HCT116 (cell line): ENCODE results near the gene MAN2C1. TPM values are rescaled to one million over a fixed set of nuclear protein-coding genes. Genes with fewer than 3 reads are reported as not detected.

Experiments
- ATAC-seq: fragments of 200-7000 bp; cut with Tn5 transposase; 2 replicates; pipeline ENCODE4 v1.9.1; 2020; ENCODE audit warnings: mild to moderate bottlenecking, moderate library complexity
- BruUV-seq: library from RNA; stranded (reverse); fragments of 400-500 nt; replicated peaks from 2 replicates; lab custom pipeline; 2021; lab: Mats Ljungman, UMichigan
- CTCF ChIA-PET: fragments of 300-600 bp; sonication (Branson Sonifier 250); formaldehyde crosslinking; loops from one replicate; lab custom pipeline; 2021; ENCODE audit warnings: antibody characterized with exemption; lab: Charles Lee
- POLR2A ChIA-PET: fragments of 300-600, 350-600 bp; sonication (Branson Sonifier 250); formaldehyde crosslinking; loops from one replicate; lab custom pipeline; 2021; ENCODE audit warnings: antibody characterized with exemption; lab: Charles Lee
- RAD21 ChIA-PET, 2 experiments: fragments of 300-600 bp; sonication (Branson Sonifier 250); formaldehyde crosslinking; loops; one replicate each; lab custom pipeline; 2023; ENCODE audit warnings: low total read pairs in 2 of 2; ENCODE audit not compliant: uncharacterized antibody in 2 of 2, unreplicated experiment in 2 of 2, low non-redundant PET in 1 of 2; lab: Charles Lee
- DNase-seq: peaks from one replicate; pipeline ENCODE4 v3.0.0-alpha.2; 2010; ENCODE audit warnings: low read depth, low spot score
- H2AFZ ChIP-seq: fragments of 200-600 bp; shearing (Covaris generic), sonication (generic); 2 replicates; pipeline ENCODE4 v1.6.1; 2017; ENCODE audit warnings: low read depth, mixed run types, mixed read lengths, antibody characterized with exemption, low read length; ENCODE audit not compliant: poor library complexity, severe bottlenecking
- H3K27ac ChIP-seq: 2 replicates; pipeline ENCODE4 v1.5.1; 2012; ENCODE audit warnings: low read depth, low read length
- H3K27me3 ChIP-seq: fragments of 200-600 bp; sonication (generic); 2 replicates; pipeline ENCODE4 v1.6.1; 2016; ENCODE audit warnings: mixed run types, low read length, mixed read lengths; ENCODE audit not compliant: insufficient read depth
- H3K36me3 ChIP-seq, 2 experiments: fragments of 200-500 bp in 1 of 2; fragments of 200-600 bp in 1 of 2; sonication (Bioruptor generic) in 1 of 2; sonication (generic) in 1 of 2; 2 replicates each; pipeline versions ENCODE4 v1.5.1 to v1.6.1; 2014 to 2016; ENCODE audit warnings: low read length in 2 of 2, inconsistent platforms in 1 of 2, mixed read lengths in 1 of 2, mixed run types in 1 of 2; ENCODE audit not compliant: insufficient read depth in 2 of 2, control insufficient read depth in 1 of 2
- H3K4me1 ChIP-seq, 2 experiments: fragments of 200-600 bp in 1 of 2; sonication (generic) in 1 of 2; 2 replicates each; pipeline versions ENCODE4 v1.5.1 to v1.6.1; 2012 to 2017; ENCODE audit warnings: low read length in 2 of 2, inconsistent platforms in 1 of 2, mild to moderate bottlenecking in 1 of 2, mixed read lengths in 1 of 2, mixed run types in 1 of 2, moderate library complexity in 1 of 2; ENCODE audit not compliant: insufficient read depth in 2 of 2, control insufficient read depth in 1 of 2
- H3K4me2 ChIP-seq: fragments of 200-600 bp; sonication (generic); 2 replicates; pipeline ENCODE4 v1.6.1; 2017; ENCODE audit warnings: mixed run types, low read length, mixed read lengths
- H3K4me3 ChIP-seq, 2 experiments: fragments of 200-600 bp in 1 of 2; sonication (generic) in 1 of 2; replicated peaks in 1 of 2; 2 replicates each; pipeline ENCODE4 v1.5.1; 2011 to 2016; ENCODE audit warnings: low read length in 2 of 2, control low read depth in 1 of 2, low read depth in 1 of 2, mild to moderate bottlenecking in 1 of 2, mixed read lengths in 1 of 2, mixed run types in 1 of 2
- H3K79me2 ChIP-seq: fragments of 200-600 bp; sonication (generic); 2 replicates; pipeline ENCODE4 v1.6.1; 2017; ENCODE audit warnings: mild to moderate bottlenecking, mixed run types, low read length, moderate library complexity, mixed read lengths; ENCODE audit not compliant: insufficient read depth
- H3K9ac ChIP-seq: fragments of 200-600 bp; sonication (generic); 2 replicates; pipeline ENCODE4 v1.6.1; 2016; ENCODE audit warnings: low read length, mixed read lengths
- H3K9me2 ChIP-seq: fragments of 200-600 bp; sonication (generic), shearing (Covaris generic); 2 replicates; pipeline ENCODE4 v1.6.1; 2017; ENCODE audit warnings: mixed run types, mild to moderate bottlenecking, moderate library complexity; ENCODE audit not compliant: insufficient read depth
- H3K9me3 ChIP-seq, 2 experiments: fragments of 200-500 bp in 1 of 2; fragments of 200-600 bp in 1 of 2; sonication (Bioruptor generic) in 1 of 2; sonication (generic) in 1 of 2; 2 replicates each; pipeline ENCODE4 v1.6.1; 2014 to 2017; ENCODE audit warnings: low read length in 2 of 2, mixed read lengths in 2 of 2, inconsistent platforms in 1 of 2, low read depth in 1 of 2, mild to moderate bottlenecking in 1 of 2, mixed run types in 1 of 2, moderate library complexity in 1 of 2; ENCODE audit not compliant: control insufficient read depth in 1 of 2, insufficient read depth in 1 of 2
- H4K20me1 ChIP-seq: fragments of 200-600 bp; sonication (generic), shearing (Covaris generic); 2 replicates; pipeline ENCODE4 v1.6.1; 2017; ENCODE audit warnings: mixed run types, mild to moderate bottlenecking, moderate library complexity; ENCODE audit not compliant: insufficient read depth
- CEBPB ChIP-seq: IDR thresholded peaks from 2 replicates; pipeline ENCODE4 v1.6.1; 2012; ENCODE audit warnings: low read depth
- EGR1 ChIP-seq: IDR thresholded peaks from 2 replicates; pipeline ENCODE4 v1.6.1; 2012; ENCODE audit warnings: low read depth
- SIN3A ChIP-seq: IDR thresholded peaks from 2 replicates; pipeline ENCODE4 v1.6.1; 2012; ENCODE audit warnings: low read depth
- SP1 ChIP-seq: IDR thresholded peaks from 2 replicates; pipeline ENCODE4 v1.6.1; 2012; ENCODE audit warnings: low read depth
- YY1 ChIP-seq: IDR thresholded peaks from 2 replicates; pipeline ENCODE4 v1.6.1; 2011; ENCODE audit warnings: low read length, low read depth, moderate library complexity, mild to moderate bottlenecking; ENCODE audit not compliant: insufficient replicate concordance; ENCODE audit errors: extremely low read depth
- ZFX ChIP-seq: fragments of 450-650 bp; IDR thresholded peaks from 2 replicates; pipeline ENCODE4 v1.6.1; 2017
- intact Hi-C: fragments of 100-400 bp; cut with micrococcal nuclease; formaldehyde crosslinking; loops from 2 replicates; pipeline ENCODE4 v1.10.0; 2022
- total RNA-seq: library from RNA; stranded (reverse); gene quantifications from one replicate; pipeline ENCODE4 v1.2.1, GENCODE V29; 2021; ENCODE audit not compliant: unreplicated experiment
- TF ChIP-seq, protein P1 (sequence below): IDR thresholded peaks from 2 replicates; pipeline ENCODE4 v1.6.1; 2011; ENCODE audit warnings: mild to moderate bottlenecking, low read length, moderate library complexity; ENCODE audit not compliant: insufficient replicate concordance; ENCODE audit errors: extremely low read depth
- TF ChIP-seq, protein P2 (sequence below): IDR thresholded peaks from 2 replicates; pipeline ENCODE4 v1.6.1; 2012

Gene MAN2C1
- total RNA-seq, 1 experiment from 2014 or later, result 118 TPM

DNA sequence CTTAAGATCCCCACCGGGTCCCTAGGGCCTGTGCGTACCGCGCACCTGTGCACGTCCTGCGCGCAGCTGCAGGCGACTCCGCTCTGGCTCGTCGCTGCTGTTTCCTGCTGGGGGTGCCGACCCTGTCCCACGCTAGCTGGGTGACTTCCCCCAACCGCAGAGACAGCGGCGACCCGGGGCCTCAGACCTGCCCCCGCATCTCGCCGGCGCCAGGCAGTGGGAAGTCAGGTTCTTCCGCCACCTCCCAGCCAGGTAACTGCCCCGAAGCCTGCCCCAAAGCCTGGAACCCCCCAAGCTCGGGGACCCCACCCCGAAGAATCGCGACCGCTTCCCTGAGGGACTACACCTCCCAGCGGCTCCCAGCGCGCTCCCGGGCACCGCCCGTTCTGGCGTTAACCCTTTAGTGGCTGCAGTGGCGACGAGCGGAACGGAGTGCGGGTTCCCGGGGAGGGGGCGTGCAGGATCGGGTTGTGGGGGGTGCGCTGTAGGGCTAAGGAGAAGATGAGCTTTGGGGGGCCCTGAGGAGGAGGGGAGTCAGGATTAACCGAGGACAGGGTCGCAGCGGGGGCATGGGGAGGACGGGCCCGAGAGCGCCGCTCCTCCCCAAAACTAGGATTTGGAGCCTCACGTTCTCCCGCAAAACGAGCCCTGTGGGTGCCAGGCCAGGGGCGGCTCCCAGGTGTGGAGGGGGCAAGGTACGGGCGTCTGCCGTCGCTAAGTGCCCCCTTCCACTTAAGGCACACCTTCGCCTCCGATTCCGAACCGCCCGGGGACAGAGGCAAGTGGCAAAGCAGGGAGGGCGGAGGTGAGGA is 21.0 kb downstream of the MAN2C1 start:
- no peaks in the 10 kb centered on the region for H3K79me2 ChIP-seq
- H3K4me1 ChIP-seq, result peaks cover 6 to 15% of the 10 kb centered on the region in 2 experiments; a peak in 3 of 4 replicates
- intact Hi-C loops, result loop anchor here (2.0 kb wide), 1 partner anchor 21 kb away; no protein-coding TSS in a partner anchor
- no peaks in the 10 kb centered on the region for H3K27me3 ChIP-seq
- DNase-seq (peak; percentile 16), ATAC-seq (peak; percentile 70)
- CTCF ChIA-PET, result interaction anchor here (1.7 kb wide), 1 partner anchor 21 kb away, joined by 4 read pairs; no protein-coding TSS in a partner anchor
- peak overlapping the region; percentile 78 to 87 for H3K4me3 ChIP-seq
- BruUV-seq, result TSS peak; percentile 57
- peak overlapping the region; percentile 93 for H3K4me2 ChIP-seq
- TF ChIP-seq ZFX (peak; percentile 51), YY1 (peak; percentile 56), EGR1 (peak; percentile 48; the same call in 1 of the 2 replicates), SP1 (peak; percentile 86), SIN3A (0 out of 2 replicates have a peak, but pooled peaks have one; percentile 46), CEBPB (no peak)
- TF ChIP-seq, protein P1, sequence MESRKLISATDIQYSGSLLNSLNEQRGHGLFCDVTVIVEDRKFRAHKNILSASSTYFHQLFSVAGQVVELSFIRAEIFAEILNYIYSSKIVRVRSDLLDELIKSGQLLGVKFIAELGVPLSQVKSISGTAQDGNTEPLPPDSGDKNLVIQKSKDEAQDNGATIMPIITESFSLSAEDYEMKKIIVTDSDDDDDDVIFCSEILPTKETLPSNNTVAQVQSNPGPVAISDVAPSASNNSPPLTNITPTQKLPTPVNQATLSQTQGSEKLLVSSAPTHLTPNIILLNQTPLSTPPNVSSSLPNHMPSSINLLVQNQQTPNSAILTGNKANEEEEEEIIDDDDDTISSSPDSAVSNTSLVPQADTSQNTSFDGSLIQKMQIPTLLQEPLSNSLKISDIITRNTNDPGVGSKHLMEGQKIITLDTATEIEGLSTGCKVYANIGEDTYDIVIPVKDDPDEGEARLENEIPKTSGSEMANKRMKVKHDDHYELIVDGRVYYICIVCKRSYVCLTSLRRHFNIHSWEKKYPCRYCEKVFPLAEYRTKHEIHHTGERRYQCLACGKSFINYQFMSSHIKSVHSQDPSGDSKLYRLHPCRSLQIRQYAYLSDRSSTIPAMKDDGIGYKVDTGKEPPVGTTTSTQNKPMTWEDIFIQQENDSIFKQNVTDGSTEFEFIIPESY, result no peak
- TF ChIP-seq, protein P2, sequence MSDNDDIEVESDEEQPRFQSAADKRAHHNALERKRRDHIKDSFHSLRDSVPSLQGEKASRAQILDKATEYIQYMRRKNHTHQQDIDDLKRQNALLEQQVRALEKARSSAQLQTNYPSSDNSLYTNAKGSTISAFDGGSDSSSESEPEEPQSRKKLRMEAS, result peak; percentile 45
- RAD21 ChIA-PET, result interaction anchor here in 1 of 2 experiments (0.6 to 1.0 kb wide), 2 partner anchors 20 to 300 kb away, joined by 3 to 6 read pairs; partner anchors contain the start of gene SNX33
- H3K9me3 ChIP-seq, result no peaks in the 10 kb centered on the region
- H4K20me1 ChIP-seq, result no peaks in the 10 kb centered on the region
- POLR2A ChIA-PET, result interaction anchor here (0.6 to 1.2 kb wide), 5 partner anchors 12 to 108 kb away, joined by 3 to 6 read pairs (median 3); partner anchors contain the start of genes COMMD4 and SIN3A
- H3K27ac ChIP-seq, result peak overlapping the region; percentile 85
- H3K9me2 ChIP-seq, result no peaks in the 10 kb centered on the region
- H3K9ac ChIP-seq, result peak overlapping the region; percentile 81
- peak overlapping the region; percentile 94 for H2AFZ ChIP-seq
- H3K36me3 ChIP-seq, result no peaks in the 10 kb centered on the region
